SK-N-MC (cell line): ENCODE results near the gene MTG2.

ENCODE experiments used
- EZH2 ChIP-seq: fragments of 200-600 bp; sonication (generic); IDR thresholded peaks from one replicate; pipeline ENCODE4 v1.6.1; 2017; ENCODE audit warnings: antibody characterized with exemption
- FOXP2 ChIP-seq: optimal IDR thresholded peaks from 2 replicates; pipeline ENCODE3; 2011; ENCODE audit warnings: mild to moderate bottlenecking, moderate library complexity; ENCODE audit not compliant: insufficient read depth; ENCODE audit errors: extremely low read length, control extremely low read depth
- POLR2AphosphoS5 ChIP-seq: IDR thresholded peaks from 2 replicates; pipeline ENCODE4 v1.6.1; 2012; ENCODE audit warnings: mild to moderate bottlenecking, low read depth, low read length, borderline replicate concordance

DNA sequence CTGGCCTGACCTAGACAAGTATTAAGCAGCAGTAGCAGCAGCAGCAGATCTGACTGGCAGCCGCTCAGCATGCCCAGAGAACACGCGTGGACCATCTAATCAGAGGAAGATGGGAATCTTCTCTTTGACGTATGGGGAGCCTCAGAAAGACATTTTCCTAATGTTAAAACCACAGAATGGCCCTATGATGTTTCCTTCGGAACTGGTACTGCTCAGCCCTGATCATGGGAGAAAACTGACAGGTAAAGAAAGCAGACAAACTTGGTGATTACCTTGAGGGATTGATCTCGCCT, 45.8 kb upstream of the MTG2 start:
- TF ChIP-seq POLR2AphosphoS5 (peak; percentile 31; the same call in 1 of the 2 replicates), EZH2 (no peak), FOXP2 (no peak)
